GM23338 (cell line): ENCODE results near the gene RTN4RL1. TPM values are rescaled to one million over a fixed set of nuclear protein-coding genes. Genes with fewer than 3 reads are reported as not detected.

Experiments
- ATAC-seq: fragments of 200-7000 bp; cut with Tn5 transposase; 3 replicates; pipeline ENCODE4 v1.9.1; 2020
- DNase-seq: peaks from one replicate; pipeline ENCODE4 v3.0.0-alpha.2; 2015; ENCODE audit warnings: low spot score
- H2AFZ ChIP-seq: fragments of 200-600 bp; sonication (generic); 2 replicates; pipeline ENCODE4 v1.8.0; 2016; ENCODE audit warnings: antibody characterized with exemption, mild to moderate bottlenecking, moderate library complexity
- H3F3A ChIP-seq: fragments of 200-600 bp; sonication (generic); replicated peaks from 2 replicates; pipeline ENCODE4 v1.8.0; 2017; ENCODE audit warnings: antibody characterized with exemption, mixed run types, low read depth
- H3K27ac ChIP-seq: fragments of 200-600 bp; sonication (generic); 2 replicates; pipeline ENCODE4 v1.6.1; 2016; ENCODE audit warnings: low read depth
- H3K27me3 ChIP-seq: fragments of 200-600 bp; sonication (generic); 2 replicates; pipeline ENCODE4 v1.8.0; 2016; ENCODE audit warnings: mild to moderate bottlenecking, mixed run types, moderate library complexity; ENCODE audit not compliant: insufficient read depth
- H3K36me3 ChIP-seq: fragments of 200-600 bp; sonication (generic); 2 replicates; pipeline ENCODE4 v1.8.0; 2016; ENCODE audit warnings: mild to moderate bottlenecking; ENCODE audit not compliant: insufficient read depth
- H3K4me1 ChIP-seq: fragments of 200-600 bp; sonication (generic); 2 replicates; pipeline ENCODE4 v1.8.0; 2016; ENCODE audit warnings: mild to moderate bottlenecking, moderate library complexity; ENCODE audit not compliant: insufficient read depth
- H3K4me2 ChIP-seq: fragments of 200-600 bp; sonication (generic); 2 replicates; pipeline ENCODE4 v1.7.1; 2017; ENCODE audit warnings: mixed run types
- H3K4me3 ChIP-seq: fragments of 200-600 bp; sonication (generic); 2 replicates; pipeline ENCODE4 v1.6.1; 2016; ENCODE audit warnings: mixed run types
- H3K79me2 ChIP-seq: fragments of 200-600 bp; sonication (generic); replicated peaks from 2 replicates; pipeline ENCODE4 v1.8.0; 2017; ENCODE audit warnings: mild to moderate bottlenecking; ENCODE audit not compliant: insufficient read depth
- H3K9me2 ChIP-seq: fragments of 200-600 bp; sonication (generic); 2 replicates; pipeline ENCODE4 v1.8.0; 2017; ENCODE audit not compliant: insufficient read depth
- H4K20me1 ChIP-seq: fragments of 200-600 bp; sonication (generic); replicated peaks from 2 replicates; pipeline ENCODE4 v1.8.0; 2017; ENCODE audit warnings: mild to moderate bottlenecking; ENCODE audit not compliant: insufficient read depth
- H3K27ac Mint-ChIP-seq: 2 replicates; pipeline ENCODE4 v1.8.0; 2020; ENCODE audit warnings: inconsistent platforms, mild to moderate bottlenecking, moderate library complexity, mixed read lengths
- H3K27me3 Mint-ChIP-seq: 3 replicates; pipeline ENCODE4 v1.8.0; 2022; ENCODE audit warnings: low read depth, mild to moderate bottlenecking, moderate library complexity, mixed read lengths, inconsistent platforms; ENCODE audit not compliant: insufficient read depth, poor library complexity
- H3K36me3 Mint-ChIP-seq: 3 replicates; pipeline ENCODE4 v1.8.0; 2021; ENCODE audit warnings: low read depth, mild to moderate bottlenecking, inconsistent platforms, moderate library complexity, mixed read lengths
- H3K4me1 Mint-ChIP-seq: 3 replicates; pipeline ENCODE4 v1.8.0; 2020; ENCODE audit warnings: mild to moderate bottlenecking, inconsistent platforms, mixed read lengths
- H3K4me3 Mint-ChIP-seq: 3 replicates; pipeline ENCODE4 v1.8.0; 2021; ENCODE audit warnings: moderate library complexity, mild to moderate bottlenecking, inconsistent platforms, mixed read lengths
- H3K9me3 Mint-ChIP-seq: 3 replicates; pipeline ENCODE4 v1.8.0; 2020; ENCODE audit warnings: moderate library complexity, mild to moderate bottlenecking, inconsistent platforms, mixed read lengths
- CTCF ChIP-seq, 2 experiments: fragments of 200-600 bp in 1 of 2; sonication (generic) in 1 of 2; conservative IDR thresholded peaks; 2 replicates each; pipeline versions ENCODE4 v1.5.1 to v1.6.1; 2016 to 2017; ENCODE audit warnings: antibody characterized with exemption in 2 of 2, low read depth in 2 of 2, mild to moderate bottlenecking in 2 of 2, moderate library complexity in 1 of 2
- EZH2 ChIP-seq: fragments of 200-600 bp; sonication (generic); IDR thresholded peaks from one replicate; pipeline ENCODE4 v1.8.0; 2017; ENCODE audit warnings: antibody characterized with exemption, mild to moderate bottlenecking, low read depth; ENCODE audit not compliant: unreplicated experiment
- EZH2phosphoT487 ChIP-seq: fragments of 200-600 bp; sonication (generic); IDR thresholded peaks from one replicate; pipeline ENCODE4 v1.8.1; 2018; ENCODE audit warnings: antibody characterized with exemption; ENCODE audit not compliant: unreplicated experiment
- JUNB ChIP-seq: IDR thresholded peaks from one replicate; pipeline ENCODE4 v1.6.1; 2016; ENCODE audit warnings: antibody characterized with exemption; ENCODE audit not compliant: unreplicated experiment
- NANOG ChIP-seq: IDR thresholded peaks from 2 replicates; pipeline ENCODE4 v1.6.1; 2016; ENCODE audit warnings: antibody characterized with exemption, borderline replicate concordance
- REST ChIP-seq: IDR thresholded peaks from one replicate; pipeline ENCODE4 v1.6.1; 2018; ENCODE audit warnings: antibody characterized with exemption; ENCODE audit not compliant: unreplicated experiment
- STAT1 ChIP-seq: IDR thresholded peaks from one replicate; pipeline ENCODE4 v1.6.1; 2016; ENCODE audit warnings: antibody characterized with exemption; ENCODE audit not compliant: unreplicated experiment
- ZNF114 ChIP-seq: fragments of 250-450 bp; sonication (Bioruptor Pico); IDR thresholded peaks from 2 replicates; pipeline ENCODE4 v1.5.0; 2020; ENCODE audit warnings: mild to moderate bottlenecking, moderate library complexity
- polyA plus RNA-seq: library from polyadenylated mRNA; unstranded; fragments of >200 nt; fragmentation: Nextera tagmentation; extraction: Ambion mirVana; gene quantifications from 2 replicates; pipeline ENCODE4 v1.2.1, GENCODE V29; 2016
- total RNA-seq: library from RNA; depleted of rRNA; stranded (reverse); fragments of >200 nt; shearing (Covaris generic); gene quantifications from 2 replicates; pipeline ENCODE4 v1.2.3, GENCODE V29; 2014
- TF ChIP-seq, protein P1 (sequence below): IDR thresholded peaks from 2 replicates; pipeline ENCODE4 v1.6.1; 2016; ENCODE audit warnings: antibody characterized with exemption

Gene RTN4RL1
- total and polyA plus RNA-seq, 2 experiments from 2014 or later, result 0.17 TPM; not detected in 1

- TF ChIP-seq CTCF (conservative IDR thresholded peaks at IDR 0.05; ENCODE audit: low read depth in 2 of 2) (no peak), EZH2phosphoT487 (no peak), JUNB (no peak), REST (no peak), STAT1 (no peak)
- TF ChIP-seq, protein P1, sequence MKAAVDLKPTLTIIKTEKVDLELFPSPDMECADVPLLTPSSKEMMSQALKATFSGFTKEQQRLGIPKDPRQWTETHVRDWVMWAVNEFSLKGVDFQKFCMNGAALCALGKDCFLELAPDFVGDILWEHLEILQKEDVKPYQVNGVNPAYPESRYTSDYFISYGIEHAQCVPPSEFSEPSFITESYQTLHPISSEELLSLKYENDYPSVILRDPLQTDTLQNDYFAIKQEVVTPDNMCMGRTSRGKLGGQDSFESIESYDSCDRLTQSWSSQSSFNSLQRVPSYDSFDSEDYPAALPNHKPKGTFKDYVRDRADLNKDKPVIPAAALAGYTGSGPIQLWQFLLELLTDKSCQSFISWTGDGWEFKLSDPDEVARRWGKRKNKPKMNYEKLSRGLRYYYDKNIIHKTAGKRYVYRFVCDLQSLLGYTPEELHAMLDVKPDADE, result no peak
These were observed 23.7 kb upstream of the RTN4RL1 start (continued) for GRCh38 chr17:2048805-2049204.

DNA sequence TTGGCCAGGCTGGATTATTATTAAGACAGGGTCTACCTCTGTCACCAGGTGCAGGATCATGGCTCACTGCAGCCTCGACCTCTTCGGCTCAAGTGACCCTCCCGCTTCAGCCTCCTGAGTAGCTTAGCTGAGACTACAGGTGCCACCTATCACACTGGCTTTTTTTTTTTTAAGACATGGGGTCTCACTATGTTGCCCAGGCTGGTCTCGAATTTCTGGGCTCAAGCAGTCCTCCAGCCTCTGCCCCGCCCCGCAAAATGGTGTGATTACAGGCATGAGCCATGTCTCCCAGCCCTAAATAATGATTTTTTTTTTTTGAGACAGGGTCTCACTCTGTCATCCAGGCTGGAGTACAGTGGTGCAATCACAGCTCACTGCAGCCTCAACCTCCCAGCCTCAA is 22.5 kb upstream of the RTN4RL1 start:
- Histone ChIP-seq H3K4me3 (no peak overlapping the region), H3K79me2 (no peaks in the 10 kb centered on the region), H3K4me2 (no peak overlapping the region), H3K27me3 (peaks cover 69% of the 10 kb centered on the region), H3K9me2 (no peaks in the 10 kb centered on the region), H4K20me1 (no peaks in the 10 kb centered on the region; the same call in 1 of the 2 replicates), H3K27ac (no peak overlapping the region), H3K4me1 (peaks cover 3% of the 10 kb centered on the region; the same call in 1 of the 2 replicates), H3F3A (peaks cover 15% of the 10 kb centered on the region), H3K36me3 (peaks cover 7% of the 10 kb centered on the region; the same call in 1 of the 2 replicates), H2AFZ (no peak overlapping the region)
- Mint-ChIP-seq H3K4me3 (no peak overlapping the region), H3K9me3 (no peaks in the 10 kb centered on the region; the same call in 2 of the 3 replicates), H3K27me3 (peaks cover 44% of the 10 kb centered on the region), H3K4me1 (peaks cover 3% of the 10 kb centered on the region; the same call in 1 of the 3 replicates), H3K36me3 (peaks cover 16% of the 10 kb centered on the region), H3K27ac (no peak overlapping the region)
- DNase-seq (no peak), ATAC-seq (no peak)
- TF ChIP-seq EZH2, result no peak
- TF ChIP-seq EZH2phosphoT487, result no peak
- no peak for TF ChIP-seq NANOG
- no peak for TF ChIP-seq ZNF114 (CRISPR knock-in tag)
- TF ChIP-seq JUNB, result no peak
